MG63 (cell line): ENCODE measurements around the gene C13orf46. TPM values are rescaled to one million over a fixed set of nuclear protein-coding genes. Genes with fewer than 3 reads are reported as not detected.
"Not testable (repeated sequence)": the region's sequence is repeated elsewhere in the genome, so short reads cannot be mapped to it uniquely, and the experiment has no call there.

Experiments used
- DNase-seq: peaks from one replicate; pipeline ENCODE4 v3.0.0-alpha.2; 2020
- H3K27me3 ChIP-seq: fragments of 250-450 bp; sonication (Bioruptor Pico); 2 replicates; pipeline ENCODE4 v1.5.1; 2020; ENCODE audit warnings: mild to moderate bottlenecking, moderate library complexity
- H3K36me3 ChIP-seq: fragments of 250-450 bp; sonication (Bioruptor Pico); 2 replicates; pipeline ENCODE4 v1.5.1; 2020; ENCODE audit warnings: mild to moderate bottlenecking, moderate library complexity
- H3K4me3 ChIP-seq: fragments of 250-450 bp; sonication (Bioruptor Pico); 2 replicates; pipeline ENCODE4 v1.5.1; 2020; ENCODE audit warnings: mild to moderate bottlenecking, moderate library complexity
- H3K9me3 ChIP-seq: fragments of 250-450 bp; sonication (Bioruptor Pico); 2 replicates; pipeline ENCODE4 v1.5.1; 2020; ENCODE audit warnings: mild to moderate bottlenecking, moderate library complexity
- total RNA-seq: library from RNA; depleted of rRNA; stranded (reverse); fragments of >200 nt; shearing (Covaris generic); gene quantifications from 2 replicates; pipeline ENCODE4 v1.2.3, GENCODE V29; 2014; ENCODE audit warnings: low replicate concordance

The C13orf46 gene
- total RNA-seq, 1 experiment from 2014 or later: not detected

GRCh38 chr13:113998781-113999617, 25.1 kb upstream of the C13orf46 start:
- H3K36me3 ChIP-seq: peaks cover 8% of the 10 kb centered on the region
- H3K9me3 ChIP-seq: no peaks in the 10 kb centered on the region
- no peaks in the 10 kb centered on the region for H3K27me3 ChIP-seq
- H3K4me3 ChIP-seq: no peak overlapping the region
- DNase-seq: no peak

GRCh38 chr13:113997845-113998751, 24.2 kb upstream of the C13orf46 start:
- Histone ChIP-seq H3K27me3 (no peaks in the 10 kb centered on the region), H3K4me3 (no peak overlapping the region), H3K9me3 (no peaks in the 10 kb centered on the region), H3K36me3 (peaks cover 11% of the 10 kb centered on the region)
- DNase-seq: no peak

GRCh38 chr13:113996912-113997745, 23.3 kb upstream of the C13orf46 start:
- no peak overlapping the region for H3K4me3 ChIP-seq
- peaks cover 16% of the 10 kb centered on the region for H3K36me3 ChIP-seq
- DNase-seq: no peak
- no peaks in the 10 kb centered on the region for H3K9me3 ChIP-seq
- no peaks in the 10 kb centered on the region for H3K27me3 ChIP-seq

- H3K4me3 ChIP-seq: no peak overlapping the region
- no peak for DNase-seq
- H3K27me3 ChIP-seq: no peaks in the 10 kb centered on the region
- H3K36me3 ChIP-seq: peaks cover 25% of the 10 kb centered on the region
- H3K9me3 ChIP-seq: no peaks in the 10 kb centered on the region
Measured at GRCh38 chr13:113996081-113996911, 22.4 kb upstream of the C13orf46 start.

GRCh38 chr13:113995051-113995601, 21.2 kb upstream of the C13orf46 start:
- H3K36me3 ChIP-seq: peaks cover 27% of the 10 kb centered on the region
- H3K9me3 ChIP-seq: no peaks in the 10 kb centered on the region
- no peak for DNase-seq
- H3K4me3 ChIP-seq: no peak overlapping the region
- H3K27me3 ChIP-seq: no peaks in the 10 kb centered on the region

- peaks cover 32% of the 10 kb centered on the region for H3K36me3 ChIP-seq
- H3K9me3 ChIP-seq: no peaks in the 10 kb centered on the region
- DNase-seq: no peak
- no peak overlapping the region for H3K4me3 ChIP-seq
- no peaks in the 10 kb centered on the region for H3K27me3 ChIP-seq
Measured at GRCh38 chr13:113992276-113993005, 18.6 kb upstream of the C13orf46 start.

- no peak overlapping the region for H3K4me3 ChIP-seq
- no peaks in the 10 kb centered on the region for H3K27me3 ChIP-seq
- H3K36me3 ChIP-seq: peaks cover 32% of the 10 kb centered on the region
- H3K9me3 ChIP-seq: no peaks in the 10 kb centered on the region
- no peak for DNase-seq
Measured at GRCh38 chr13:113991676-113992179, 17.9 kb upstream of the C13orf46 start.

- no peak for DNase-seq
- Histone ChIP-seq H3K27me3 (no peaks in the 10 kb centered on the region), H3K4me3 (no peak overlapping the region), H3K9me3 (no peaks in the 10 kb centered on the region), H3K36me3 (peaks cover 30% of the 10 kb centered on the region)
Measured at GRCh38 chr13:113991191-113991669, 17.4 kb upstream of the C13orf46 start.

GRCh38 chr13:113990321-113990837, 16.5 kb upstream of the C13orf46 start:
- Histone ChIP-seq H3K36me3 (peaks cover 28% of the 10 kb centered on the region), H3K4me3 (no peak overlapping the region), H3K27me3 (no peaks in the 10 kb centered on the region), H3K9me3 (no peaks in the 10 kb centered on the region)
- DNase-seq: no peak

- Histone ChIP-seq H3K4me3 (no peak overlapping the region), H3K9me3 (no peaks in the 10 kb centered on the region), H3K27me3 (no peaks in the 10 kb centered on the region), H3K36me3 (peaks cover 28% of the 10 kb centered on the region)
- DNase-seq: no peak
Measured at GRCh38 chr13:113989585-113990300, 15.9 kb upstream of the C13orf46 start.

GRCh38 chr13:113988859-113989258, 15.0 kb upstream of the C13orf46 start:
- H3K4me3 ChIP-seq: not testable (repeated sequence)

GRCh38 chr13:113982296-113982661, 8.4 kb upstream of the C13orf46 start:
- Histone ChIP-seq H3K9me3 (no peaks in the 10 kb centered on the region), H3K27me3 (no peaks in the 10 kb centered on the region), H3K4me3 (no peak overlapping the region), H3K36me3 (peaks cover 22% of the 10 kb centered on the region)
- no peak for DNase-seq

More at GRCh38 chr13:113988859-113989258, 15.0 kb upstream of the C13orf46 start:
- H3K9me3 ChIP-seq, DNase-seq, H3K27me3 ChIP-seq: not testable (repeated sequence)
- H3K36me3 ChIP-seq: peaks cover 28% of the 10 kb centered on the region

GRCh38 chr13:113981611-113982295, 7.9 kb upstream of the C13orf46 start:
- Histone ChIP-seq H3K9me3 (no peaks in the 10 kb centered on the region), H3K36me3 (peaks cover 25% of the 10 kb centered on the region), H3K4me3 (no peak overlapping the region), H3K27me3 (no peaks in the 10 kb centered on the region)
- DNase-seq: no peak
